GM19372 (cell line): Measurements from ENCODE around the gene ERI2.

ENCODE experiments used
- ATAC-seq: cut with Tn5 transposase; IDR thresholded peaks from one replicate; pipeline ENCODE4 v1.9.1; 2021; ENCODE audit warnings: mild to moderate bottlenecking, low read depth, moderate library complexity; ENCODE audit not compliant: unreplicated experiment

The ERI2 gene, protein sequence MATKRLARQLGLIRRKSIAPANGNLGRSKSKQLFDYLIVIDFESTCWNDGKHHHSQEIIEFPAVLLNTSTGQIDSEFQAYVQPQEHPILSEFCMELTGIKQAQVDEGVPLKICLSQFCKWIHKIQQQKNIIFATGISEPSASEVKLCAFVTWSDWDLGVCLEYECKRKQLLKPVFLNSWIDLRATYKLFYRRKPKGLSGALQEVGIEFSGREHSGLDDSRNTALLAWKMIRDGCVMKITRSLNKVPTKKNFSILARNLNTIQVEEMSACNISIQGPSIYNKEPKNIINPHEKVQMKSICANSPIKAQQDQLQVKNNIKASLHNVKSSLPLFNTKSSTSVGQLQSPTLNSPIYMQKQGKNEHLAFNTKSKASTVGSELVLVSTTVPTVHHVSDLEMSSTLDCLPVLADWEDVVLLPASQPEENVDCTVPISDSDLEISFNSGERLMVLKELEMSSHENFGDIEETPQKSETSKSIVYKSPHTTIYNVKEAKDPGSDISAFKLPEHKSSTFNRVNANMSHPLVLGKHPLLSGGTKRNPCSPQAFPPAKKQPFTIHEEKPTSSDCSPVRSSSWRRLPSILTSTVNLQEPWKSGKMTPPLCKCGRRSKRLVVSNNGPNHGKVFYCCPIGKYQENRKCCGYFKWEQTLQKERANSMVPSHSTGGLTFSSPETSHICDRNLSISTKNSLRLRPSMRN

GRCh38 chr16:20806168-20807050, at the start of gene ERI2, which contains the start of gene REXO5:
ERI2 (minus strand) TSS chr16:20806472; CDS start chr16:20806430, 42 bp downstream.
REXO5 (plus strand) TSS chr16:20806527; CDS start chr16:20806954, 427 bp downstream.
- peak; percentile 84 for ATAC-seq

DNA sequence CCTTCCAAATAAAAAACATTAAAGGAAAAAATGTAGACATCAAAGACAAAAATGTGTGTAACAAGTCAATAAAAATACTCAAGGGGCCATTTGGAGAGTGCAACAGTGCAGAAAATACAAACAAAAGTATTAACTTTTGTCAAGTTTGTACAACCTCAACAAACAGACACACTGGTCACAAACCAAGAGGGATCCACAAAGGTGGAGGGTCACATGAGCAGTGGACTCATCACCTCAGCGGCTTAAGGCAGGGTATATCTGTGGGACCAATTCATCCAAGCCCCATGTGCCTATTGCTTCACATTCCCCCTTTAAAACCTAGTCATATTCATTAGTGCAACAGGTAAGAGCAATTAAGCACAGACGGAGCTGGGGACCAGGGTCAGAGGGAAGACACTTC, 48.7 kb upstream of the ERI2 start:
- ATAC-seq = no peak

DNA sequence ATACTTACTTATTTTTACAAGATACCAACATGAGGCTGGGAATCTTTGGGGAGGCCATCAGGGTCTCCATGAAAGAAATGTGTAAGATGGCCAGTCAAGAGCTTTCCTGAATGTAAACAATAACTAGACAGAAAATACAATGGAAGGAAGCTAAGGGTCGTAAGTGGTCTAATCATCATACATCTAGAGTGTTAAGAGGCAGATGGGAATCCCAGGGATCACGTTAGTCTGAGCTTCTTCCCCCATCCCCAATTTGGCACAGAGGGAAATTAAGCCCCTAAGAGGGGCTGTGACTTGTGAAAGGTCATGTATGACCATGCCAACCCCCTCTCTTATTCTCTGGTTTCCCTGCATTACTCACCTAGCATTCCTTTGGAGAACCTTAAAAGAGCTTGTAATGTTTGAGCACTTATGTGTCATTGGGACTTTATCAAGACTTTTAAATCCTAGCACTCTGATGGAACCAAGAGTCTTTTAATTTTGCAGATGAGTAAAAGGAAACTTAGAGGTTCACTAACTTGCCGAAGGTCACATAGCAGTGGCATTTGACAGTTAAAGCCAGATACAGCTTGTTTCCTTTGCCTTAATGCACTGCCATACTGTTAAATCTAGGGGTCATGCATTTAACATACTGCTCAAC, 47.8 kb upstream of the ERI2 start:
- ATAC-seq = no peak

- no peak for ATAC-seq
Measured at GRCh38 chr16:20853143-20853542, 46.9 kb upstream of the ERI2 start.

DNA sequence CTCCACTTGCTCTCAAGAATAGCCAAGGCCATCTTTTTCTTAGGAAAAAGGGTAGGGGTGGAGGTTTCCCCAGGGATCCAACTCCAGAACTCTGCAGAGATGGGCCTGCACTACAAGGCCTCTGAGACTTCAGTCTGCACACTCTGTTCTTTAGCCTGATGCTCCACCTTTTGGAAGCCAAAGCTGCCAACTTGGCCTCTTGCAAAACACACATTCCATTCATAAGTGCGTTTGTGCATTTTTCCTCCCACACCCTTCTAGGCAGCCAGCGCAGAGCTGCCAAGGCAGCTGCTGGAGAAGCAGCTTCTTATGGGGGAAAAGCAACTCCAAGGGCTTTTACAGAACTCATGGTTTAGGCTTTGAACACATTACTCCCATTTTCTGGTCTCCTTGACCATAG, 45.3 kb upstream of the ERI2 start:
- ATAC-seq = no peak

GRCh38 chr16:20850981-20851380, 44.7 kb upstream of the ERI2 start:
- no peak for ATAC-seq

GRCh38 chr16:20849589-20850390, 43.5 kb upstream of the ERI2 start:
- no peak for ATAC-seq

DNA sequence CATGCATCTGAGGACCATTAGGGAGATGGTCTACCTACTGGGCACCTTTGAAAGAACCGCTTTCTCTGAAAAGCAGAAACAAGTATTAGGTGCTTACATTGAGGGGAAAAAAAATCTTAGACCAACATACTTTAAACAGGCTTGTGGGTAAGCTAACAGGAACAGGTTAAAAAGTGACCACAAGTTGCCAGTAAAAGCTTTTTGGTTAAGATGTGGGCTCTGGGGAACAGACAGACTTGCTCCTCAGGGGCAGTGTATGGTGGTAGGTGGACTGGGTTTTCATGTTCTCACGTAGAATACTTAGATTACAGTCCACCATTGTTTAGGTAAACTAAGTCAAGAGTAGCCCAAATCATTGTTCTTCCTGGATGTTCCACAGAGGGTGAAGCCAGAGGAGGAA, 41.3 kb upstream of the ERI2 start:
- ATAC-seq = no peak

- ATAC-seq = no peak
Measured at GRCh38 chr16:20846551-20846950, 40.3 kb upstream of the ERI2 start.

DNA sequence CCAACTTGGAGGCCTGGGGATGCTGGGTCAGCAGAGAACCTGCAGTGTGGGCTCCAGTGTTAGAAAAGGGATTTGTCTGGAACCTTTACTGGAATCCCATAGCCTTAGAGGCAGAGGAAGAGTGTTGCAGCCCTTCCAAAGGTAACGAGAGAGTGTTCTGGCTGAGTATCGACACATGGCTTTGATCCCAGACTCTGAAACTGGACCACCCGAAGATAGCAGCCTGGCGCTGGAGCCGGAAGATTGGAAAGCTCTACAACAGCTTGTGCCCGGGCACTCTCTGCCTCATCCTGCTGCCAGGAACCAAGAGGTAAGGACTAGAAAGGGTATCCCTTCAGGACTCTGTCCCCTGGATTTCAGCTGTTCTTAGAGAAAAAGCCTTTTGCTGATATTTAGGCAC, 39.8 kb upstream of the ERI2 start:
- no peak for ATAC-seq

DNA sequence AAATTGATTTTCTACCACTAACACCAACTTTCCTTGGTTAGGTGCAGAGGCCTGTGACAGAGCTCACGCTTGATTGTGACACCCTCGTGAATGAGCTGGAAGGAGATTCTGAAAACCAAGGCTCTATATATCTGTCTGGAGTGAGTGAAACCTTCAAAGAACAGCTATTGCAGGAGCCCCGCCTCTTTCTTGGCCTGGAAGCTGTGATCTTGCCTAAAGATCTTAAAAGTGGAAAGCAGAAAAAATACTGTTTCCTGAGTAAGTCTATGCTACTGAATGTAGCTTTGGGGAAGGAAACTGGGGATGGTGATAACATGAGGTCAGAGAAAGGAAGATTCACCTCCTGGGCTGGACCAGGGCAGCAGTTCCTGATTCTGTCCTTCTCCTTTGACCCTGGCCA, 38.3 kb upstream of the ERI2 start:
- ATAC-seq = no peak

- ATAC-seq = no peak
Measured at GRCh38 chr16:20844054-20844453, 37.8 kb upstream of the ERI2 start.

GRCh38 chr16:20839504-20839903, 33.2 kb upstream of the ERI2 start:
- ATAC-seq = no peak

DNA sequence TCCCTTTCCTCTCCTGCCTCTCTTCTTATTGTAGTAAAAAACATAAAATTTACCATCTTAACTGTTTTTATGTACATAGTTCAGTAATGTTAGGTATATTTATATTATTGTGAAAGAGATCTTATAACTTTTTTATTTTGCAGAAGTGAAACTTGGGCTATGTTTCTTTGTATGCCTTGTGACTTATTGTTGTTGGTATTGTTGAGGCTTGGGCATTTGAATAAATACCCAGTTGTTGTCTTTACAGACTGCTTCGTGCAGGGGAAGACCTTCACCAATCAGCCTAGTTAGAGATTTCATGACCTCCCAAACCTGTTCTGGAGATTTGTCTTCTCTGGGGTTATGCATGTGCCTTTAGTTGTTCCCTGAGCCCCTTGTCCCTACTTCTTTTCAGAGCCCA, 32.0 kb upstream of the ERI2 start:
- ATAC-seq = no peak

GRCh38 chr16:20833086-20833485, 26.8 kb upstream of the ERI2 start:
- no peak for ATAC-seq

- no peak for ATAC-seq
Measured at GRCh38 chr16:20830372-20830771, 24.1 kb upstream of the ERI2 start.

DNA sequence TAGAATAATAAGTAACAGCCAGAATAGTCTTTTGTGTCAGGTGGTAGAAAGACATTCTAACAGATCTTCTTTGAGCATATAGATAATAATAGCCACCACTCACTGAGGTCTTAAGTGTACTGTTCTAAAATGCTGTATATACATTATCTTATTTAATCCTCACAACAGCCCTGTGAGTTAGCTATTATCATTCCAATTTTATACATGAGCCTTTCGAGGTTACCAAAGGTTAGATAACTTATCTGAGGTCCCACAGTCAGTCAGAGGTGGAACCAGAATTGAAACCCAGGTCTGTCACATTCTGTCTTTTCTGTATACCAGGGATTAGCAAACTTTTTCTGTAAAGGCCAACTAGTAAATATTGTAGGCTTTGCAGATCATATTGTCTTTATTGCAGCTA, 23.3 kb upstream of the ERI2 start:
- ATAC-seq = no peak

DNA sequence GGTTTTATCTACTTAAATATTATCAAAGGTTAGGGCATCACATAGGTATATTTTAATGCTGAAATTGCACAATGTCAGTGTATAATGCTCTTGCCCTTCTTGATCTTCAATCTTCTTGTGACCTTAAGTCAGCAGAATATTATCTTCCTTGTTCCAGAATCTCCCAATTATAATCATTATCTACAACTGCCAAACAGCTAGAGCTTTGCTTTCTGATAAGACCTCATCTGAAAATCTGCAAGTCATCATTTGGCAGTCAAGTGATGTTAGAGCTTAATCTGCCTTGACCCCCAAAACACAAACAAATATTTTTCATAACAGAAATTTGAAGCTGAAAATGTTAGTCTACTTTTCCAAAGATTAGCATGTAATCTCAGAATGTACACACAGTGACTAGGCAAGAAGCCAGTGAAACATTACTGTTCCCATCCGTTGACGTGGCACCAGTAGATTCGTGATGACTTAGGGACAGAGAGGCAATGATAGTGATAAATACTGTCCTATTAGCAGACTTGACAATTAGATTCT, 19.8 kb upstream of the ERI2 start:
- no peak for ATAC-seq

DNA sequence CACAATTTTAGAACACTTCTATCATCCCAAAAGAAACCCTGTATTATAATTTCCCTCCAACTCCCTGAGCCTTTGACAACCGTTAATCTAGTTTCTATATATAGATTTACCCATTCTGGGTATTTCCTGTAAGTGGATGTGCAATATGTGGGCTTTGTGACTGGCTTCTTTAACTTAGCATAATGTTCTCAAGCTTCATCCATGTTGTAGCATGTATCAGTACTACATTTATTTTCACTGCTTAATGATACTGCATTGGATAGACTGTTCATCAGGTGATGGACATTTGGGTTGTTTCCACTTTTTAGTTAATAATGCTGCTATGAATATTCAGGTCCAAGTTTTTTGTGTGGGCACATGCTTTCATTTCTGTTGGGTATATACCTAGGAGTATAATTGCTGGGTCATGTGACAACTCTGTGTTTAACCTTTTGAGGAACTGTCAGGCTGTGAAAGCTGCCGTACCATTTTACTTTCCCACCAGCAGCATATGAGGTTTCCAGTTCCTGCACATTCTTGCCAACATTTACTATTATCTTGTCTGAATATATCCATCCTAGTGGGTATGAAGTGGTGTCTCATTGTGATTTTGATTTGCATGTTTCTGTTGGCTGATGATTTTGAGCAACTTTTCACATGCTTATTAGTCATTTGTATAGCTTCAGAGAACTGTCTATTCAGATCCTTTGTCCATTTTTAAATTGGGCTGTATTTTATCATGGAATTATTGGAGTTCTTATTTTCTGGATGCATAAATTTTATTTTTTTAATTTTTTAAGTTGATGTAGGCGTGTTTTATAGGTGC, 16.5 kb upstream of the ERI2 start:
- no peak for ATAC-seq
